Measurements from ENCODE around the gene SLC5A7. TPM values are rescaled to one million over a fixed set of nuclear protein-coding genes. Genes with fewer than 3 reads are reported as not detected.
A peak's percentile ranks its signal among the peaks of the same experiment; 100 is the strongest.

Gene SLC5A7
- not detected in 2 replicates for total RNA-seq (2014; rRNA removed; shearing (Covaris generic))

DNA sequence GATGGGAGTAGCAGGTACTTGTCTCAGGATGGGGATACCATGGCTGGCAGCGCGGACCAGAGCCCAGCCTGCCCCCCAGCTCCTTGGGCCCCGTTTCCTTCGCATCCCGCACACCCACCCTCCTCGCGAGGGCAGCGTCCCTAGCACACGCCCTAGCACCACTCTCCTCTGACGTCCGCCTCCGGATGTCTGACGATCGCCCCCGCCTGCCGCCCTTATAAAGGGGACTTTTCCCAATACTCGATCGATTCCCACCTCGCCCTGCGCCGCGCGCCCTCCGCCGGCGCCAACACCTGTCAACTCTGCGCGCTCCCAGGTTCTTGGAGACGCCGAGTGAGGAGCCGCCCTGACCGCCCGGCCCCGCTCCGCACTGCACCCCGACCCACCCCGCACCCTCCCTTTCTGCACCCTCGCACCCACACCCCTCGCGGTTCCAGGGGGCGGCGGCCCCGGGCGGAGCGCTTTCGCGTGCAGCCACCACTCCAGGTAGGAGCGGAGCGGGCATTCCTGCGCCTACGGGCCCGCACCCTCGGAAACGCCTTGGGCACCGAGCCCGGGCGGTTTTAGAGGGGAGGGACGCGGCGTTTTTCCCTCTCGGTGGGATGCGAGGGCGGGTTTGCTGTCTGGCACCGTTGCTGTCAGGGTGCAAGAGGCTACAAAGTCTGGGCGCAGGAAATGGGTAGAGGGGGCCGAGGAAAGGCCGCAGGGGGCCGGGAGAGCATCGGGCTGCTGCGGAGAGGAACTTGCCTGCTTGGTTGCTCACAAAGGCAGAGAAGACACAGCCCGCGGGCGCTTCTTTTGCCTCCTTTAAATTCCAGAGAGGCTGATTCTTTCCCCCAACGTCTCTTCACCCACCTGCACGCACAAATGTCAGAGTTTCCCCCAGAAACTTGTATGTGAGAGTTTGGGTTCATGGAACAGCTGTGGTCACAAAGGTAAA is at the start of gene SLC5A7:
Gene SLC5A7, plus strand, starts transcription at position 247 of the 940 bp plus-strand sequence. CDS start 1,632 bp downstream, outside the sequence.
- DNase-seq (ENCODE audit: low spot score): no peak

DNA sequence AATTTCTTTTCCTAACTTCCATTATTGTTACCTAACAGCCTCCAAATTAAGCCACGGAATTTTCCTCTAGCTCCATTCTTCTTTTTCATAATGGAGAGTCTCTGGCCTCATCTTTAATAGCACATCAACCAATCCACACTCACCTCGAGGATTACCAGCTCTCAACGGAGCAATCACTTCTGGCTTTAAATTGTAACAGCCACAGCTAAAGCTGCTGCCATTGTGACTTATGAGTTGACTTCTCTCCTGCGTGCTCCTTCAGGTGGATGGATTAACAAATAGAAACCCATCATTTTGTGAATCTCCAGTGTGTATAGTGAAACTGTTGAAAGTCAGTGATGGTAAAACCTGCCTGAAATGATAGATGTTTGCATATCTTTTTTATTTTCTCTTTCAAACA is 24.9 kb upstream of the SLC5A7 start:
- DNase-seq (ENCODE audit: low spot score): no peak

DNA sequence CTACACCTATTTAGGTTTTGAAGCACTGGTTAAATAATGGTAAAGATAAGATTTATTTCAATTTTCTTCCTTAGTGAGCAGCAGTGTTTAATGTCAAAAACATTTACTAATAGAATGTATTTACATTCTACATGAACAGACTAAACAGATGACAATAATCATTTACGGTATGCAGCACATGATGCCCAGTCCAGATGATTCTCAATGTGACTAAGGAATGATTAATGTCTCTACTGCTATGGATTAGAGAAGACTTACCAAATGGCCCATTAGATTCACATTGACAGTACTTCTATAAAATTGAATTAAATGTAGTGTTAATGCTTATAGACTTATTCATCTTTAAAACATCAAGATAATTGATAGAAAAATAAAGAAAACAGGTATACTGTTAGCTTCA is 22.1 kb upstream of the SLC5A7 start:
- DNase-seq (ENCODE audit: low spot score): no peak

DNA sequence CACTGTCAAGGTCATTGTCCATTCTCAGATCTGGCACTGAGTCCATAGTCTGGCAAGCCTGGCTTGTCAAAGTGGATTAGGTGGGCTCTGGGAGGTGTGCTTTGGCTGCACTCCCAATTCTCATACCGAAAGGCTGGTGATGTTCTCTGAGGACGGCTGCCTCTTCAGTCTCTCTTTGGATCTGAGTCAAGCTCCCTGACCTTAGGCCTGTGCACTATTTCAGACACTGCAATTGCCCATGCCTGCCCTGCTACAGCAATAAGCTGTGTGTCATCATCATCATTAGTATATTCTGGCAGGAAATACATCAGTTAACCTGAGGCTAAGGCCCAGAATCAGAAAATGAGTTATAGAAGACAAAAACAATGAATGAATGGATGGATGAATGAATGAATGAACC is 1.6 kb upstream of the SLC5A7 start:
- DNase-seq (ENCODE audit: low spot score): no peak

DNA sequence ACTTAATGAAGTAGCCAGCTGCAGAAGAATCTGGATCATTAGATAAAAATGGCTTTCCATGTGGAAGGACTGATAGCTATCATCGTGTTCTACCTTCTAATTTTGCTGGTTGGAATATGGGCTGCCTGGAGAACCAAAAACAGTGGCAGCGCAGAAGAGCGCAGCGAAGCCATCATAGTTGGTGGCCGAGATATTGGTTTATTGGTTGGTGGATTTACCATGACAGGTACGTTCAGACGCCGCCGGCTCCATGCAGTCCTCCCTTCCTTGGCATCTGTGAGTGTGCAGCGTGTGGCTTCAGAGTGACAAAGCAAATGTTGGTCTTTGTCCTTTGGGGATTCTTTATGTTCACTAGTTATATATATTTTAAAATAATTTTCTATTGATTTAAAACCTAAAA is 1.8 kb downstream of the SLC5A7 start:
- DNase-seq (ENCODE audit: low spot score): no peak

DNA sequence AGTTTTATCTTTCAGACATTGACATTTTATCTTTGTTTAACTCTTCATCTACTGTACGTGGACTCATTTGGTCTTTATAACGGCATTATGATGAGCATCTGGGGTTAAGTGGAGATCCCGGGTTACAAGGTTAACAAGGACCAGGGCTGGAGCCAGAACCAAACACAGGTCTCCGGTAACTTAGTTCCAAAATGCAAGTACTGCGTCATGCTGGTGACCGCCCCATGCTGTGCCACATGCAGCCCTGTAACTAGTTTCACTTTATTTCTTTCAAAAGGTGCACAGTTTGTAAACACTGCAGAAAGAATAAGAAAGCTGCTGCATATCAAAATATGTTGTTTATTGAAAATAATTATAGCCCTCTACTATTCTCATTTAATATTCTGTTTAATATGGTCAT is 3.1 kb downstream of the SLC5A7 start:
- DNase-seq (ENCODE audit: low spot score): peak; percentile 11

DNA sequence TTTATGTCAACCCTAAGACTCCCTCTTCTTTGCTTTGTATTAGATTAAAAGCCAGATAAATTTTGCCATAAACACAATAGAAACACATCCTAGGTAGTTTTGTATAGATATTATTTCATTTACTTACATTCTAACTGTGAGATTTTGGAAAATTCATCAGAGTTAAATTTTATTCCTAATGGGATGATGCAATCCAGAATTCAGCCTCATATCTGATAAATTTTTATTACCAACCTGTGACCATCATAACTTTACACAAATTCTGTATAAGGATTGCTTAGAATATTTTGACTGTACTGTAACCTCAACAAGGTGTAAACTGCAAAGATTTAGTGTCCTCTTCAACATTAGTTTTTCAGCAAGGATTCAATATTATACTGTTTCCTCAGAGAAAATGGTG is 4.4 kb downstream of the SLC5A7 start:
- no peak for DNase-seq (ENCODE audit: low spot score)

DNA sequence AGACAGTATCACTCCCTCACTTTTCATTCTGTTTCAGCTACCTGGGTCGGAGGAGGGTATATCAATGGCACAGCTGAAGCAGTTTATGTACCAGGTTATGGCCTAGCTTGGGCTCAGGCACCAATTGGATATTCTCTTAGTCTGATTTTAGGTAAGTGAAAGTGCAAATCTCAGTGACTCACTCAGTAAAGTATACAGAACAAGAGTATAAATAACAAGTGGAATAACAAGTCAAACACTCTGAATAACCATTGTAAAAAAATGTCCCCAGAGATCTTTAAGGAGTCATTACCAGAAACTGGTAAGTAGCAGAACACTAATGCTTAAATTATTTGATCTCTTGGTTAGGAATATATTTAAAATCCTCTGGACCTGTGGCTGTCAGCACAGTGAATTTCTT is 5.7 kb downstream of the SLC5A7 start:
- no peak for DNase-seq (ENCODE audit: low spot score)

DNA sequence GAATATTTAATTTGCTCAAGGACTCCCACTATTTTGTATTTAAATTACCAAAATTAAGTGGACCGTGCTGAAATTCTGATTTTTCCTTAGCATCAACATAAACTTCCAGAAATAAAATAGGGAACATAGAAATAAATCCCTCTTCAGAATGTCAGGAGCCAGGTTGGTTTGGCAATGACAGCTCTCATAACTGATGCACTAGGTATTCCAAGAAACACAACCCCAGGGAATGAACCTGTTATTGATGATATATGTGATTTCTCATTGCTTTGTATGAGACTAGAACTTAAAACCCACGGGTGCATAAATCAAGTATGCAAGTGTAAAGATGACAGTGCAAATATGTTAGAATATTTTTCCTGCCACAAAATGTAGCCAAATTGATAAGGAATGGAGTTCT is 12.8 kb downstream of the SLC5A7 start:
- DNase-seq (ENCODE audit: low spot score): no peak

DNA sequence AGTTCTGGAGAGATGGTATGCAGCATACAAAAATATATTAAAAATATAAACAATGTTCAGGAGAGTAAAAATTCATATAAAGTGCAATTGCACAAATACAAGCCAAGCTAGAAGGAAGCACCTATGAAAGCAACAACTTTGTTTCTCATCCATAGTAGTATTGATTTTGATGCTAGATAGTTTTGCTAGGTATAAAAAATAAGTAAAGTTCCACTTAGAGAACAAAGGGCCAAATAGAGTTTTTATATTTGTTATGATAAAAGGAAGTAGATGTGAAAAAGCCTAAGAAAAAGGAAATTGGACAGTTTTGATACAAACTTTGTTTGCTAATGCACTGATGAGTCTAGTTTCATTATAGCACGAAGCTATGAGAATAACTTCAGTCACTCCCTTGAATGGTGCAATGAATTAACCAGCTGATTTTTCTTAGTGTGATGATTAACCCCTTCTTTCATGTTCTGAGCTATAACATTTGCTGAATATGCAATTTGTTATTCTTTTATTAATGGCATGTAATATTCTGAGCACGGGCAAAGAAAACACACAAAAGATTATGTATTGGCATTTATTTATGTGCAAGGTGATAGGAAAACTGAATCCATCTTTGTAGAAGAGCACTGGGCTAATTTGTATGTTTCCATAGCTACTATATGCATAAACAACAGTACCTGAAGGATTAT is 24.7 kb downstream of the SLC5A7 start:
- no peak for DNase-seq (ENCODE audit: low spot score)

DNA sequence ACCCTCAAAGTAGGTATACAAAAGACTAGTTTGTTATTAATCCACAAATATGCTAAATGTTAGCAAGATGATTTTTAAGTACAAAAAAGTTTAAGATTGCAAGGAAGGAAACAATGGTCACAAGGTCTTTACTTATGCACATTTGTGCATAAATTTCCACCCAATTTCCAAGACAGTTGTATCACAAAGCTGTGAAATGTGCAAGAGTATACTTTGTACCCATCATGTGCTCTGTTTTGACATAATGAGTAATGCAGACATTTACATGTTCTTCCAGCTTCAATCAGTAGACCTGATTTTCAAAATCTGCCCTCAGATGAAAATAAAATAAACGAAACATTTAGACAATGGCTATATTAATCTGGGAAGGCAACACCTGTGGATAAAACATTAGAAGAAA is 27.0 kb downstream of the SLC5A7 start:
- no peak for DNase-seq (ENCODE audit: low spot score)

DNA sequence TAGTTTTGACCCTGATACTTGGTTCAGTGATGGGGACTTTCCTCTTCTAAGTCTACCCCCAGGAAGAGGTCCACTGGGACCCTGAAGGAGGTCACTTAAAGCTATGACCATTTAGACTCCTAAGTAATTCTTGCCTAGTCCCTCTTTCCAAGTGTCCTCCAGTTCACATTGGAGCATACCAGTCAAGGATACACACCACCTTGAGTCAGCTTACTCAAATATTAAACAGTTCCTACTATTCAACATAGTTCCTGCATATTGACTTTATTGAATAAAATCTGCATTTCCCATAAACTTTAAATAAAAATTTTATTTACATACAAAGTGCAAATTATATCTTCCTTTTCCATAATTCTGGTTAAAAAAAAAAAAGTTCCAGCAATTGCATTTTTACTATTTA is 36.3 kb downstream of the SLC5A7 start:
- no peak for DNase-seq (ENCODE audit: low spot score)

DNA sequence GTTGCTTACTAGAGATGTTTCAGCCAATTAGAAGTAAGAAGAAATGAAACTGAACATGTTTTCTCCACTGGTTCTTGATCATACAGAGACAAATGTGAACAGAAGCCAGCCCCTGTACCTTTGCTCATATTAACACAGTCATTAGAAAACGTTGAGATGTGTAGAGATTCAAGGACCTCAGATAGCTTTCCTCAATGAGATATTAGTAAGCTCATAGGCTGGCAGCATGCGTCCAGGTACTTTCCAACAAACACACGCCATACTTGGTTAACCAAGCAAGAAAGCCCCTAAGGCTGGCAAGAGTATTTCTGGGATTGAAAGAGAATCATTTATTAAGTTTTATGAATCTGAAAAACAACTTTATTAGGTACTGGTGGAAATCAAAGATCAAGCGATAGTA is 37.5 kb downstream of the SLC5A7 start:
- DNase-seq (ENCODE audit: low spot score): no peak

DNA sequence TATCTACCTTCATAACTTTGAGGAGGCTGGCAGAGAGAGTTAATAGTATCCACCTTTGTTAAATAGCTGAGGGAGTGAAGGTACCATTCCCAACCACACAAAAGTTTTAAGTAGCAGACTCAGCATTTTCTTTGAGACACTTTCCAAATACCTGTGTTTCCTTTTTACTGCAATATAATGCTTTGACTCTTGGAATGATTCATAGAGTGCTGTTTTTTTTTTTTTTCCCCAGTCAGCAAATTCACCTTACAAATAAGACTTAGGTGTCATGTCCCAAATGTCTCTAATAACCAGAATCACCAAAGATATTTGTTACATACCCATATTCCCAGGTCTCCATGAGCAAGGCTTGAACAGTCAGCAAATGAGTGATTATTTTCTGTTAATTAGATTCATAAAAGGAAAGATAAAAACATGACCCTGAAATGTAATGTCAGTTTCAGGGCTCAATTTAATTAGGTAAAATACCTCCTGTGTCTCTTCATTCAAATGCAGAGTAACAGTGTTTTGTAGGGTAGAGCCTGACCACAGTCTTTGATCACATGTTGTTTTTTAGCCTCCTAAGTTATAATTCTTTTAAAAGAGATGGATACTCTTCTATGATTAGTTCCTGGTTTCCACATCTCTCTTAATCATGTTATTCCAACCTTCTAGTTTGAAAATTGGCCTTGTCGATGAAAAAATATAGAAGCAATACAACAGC is 39.9 kb downstream of the SLC5A7 start:
- no peak for DNase-seq (ENCODE audit: low spot score)

DNA sequence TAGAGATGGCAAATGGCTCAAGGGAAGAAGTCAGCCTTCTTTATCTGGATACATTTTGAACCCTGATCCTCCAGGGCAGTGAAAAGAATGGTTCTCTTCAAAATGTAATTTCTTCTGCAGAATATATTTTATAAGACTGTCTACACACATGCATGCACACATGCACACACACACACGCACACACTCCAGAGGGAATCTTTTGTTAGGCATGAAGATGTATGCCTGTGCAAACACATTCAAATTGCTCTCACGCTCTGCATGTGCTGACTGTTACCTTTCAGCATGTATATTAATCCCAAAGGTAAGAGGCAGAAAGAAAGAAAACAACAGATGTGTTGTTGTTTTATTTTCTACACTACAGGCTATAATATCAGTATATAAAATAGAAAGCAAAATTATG is 43.2 kb downstream of the SLC5A7 start:
- no peak for DNase-seq (ENCODE audit: low spot score)

DNA sequence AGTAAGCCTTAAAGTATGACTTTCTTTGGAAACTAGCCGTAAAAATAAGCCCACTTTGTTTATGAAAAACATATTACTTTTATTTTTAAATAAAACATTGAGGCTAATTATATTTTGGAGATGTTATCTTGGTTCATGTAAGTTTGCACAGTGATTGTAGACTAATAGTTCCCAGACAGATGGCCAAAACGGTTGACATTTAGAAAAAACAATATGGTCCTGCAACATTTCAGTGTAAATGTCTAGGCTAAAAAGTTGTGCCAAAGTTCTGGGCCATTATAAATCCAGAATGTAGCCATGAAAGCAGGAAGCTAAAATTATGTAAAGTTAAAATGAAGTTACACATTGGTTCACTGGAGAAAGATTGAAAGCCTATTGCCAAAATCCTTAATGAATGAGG is 43.6 kb downstream of the SLC5A7 start:
- DNase-seq (ENCODE audit: low spot score): no peak

DNA sequence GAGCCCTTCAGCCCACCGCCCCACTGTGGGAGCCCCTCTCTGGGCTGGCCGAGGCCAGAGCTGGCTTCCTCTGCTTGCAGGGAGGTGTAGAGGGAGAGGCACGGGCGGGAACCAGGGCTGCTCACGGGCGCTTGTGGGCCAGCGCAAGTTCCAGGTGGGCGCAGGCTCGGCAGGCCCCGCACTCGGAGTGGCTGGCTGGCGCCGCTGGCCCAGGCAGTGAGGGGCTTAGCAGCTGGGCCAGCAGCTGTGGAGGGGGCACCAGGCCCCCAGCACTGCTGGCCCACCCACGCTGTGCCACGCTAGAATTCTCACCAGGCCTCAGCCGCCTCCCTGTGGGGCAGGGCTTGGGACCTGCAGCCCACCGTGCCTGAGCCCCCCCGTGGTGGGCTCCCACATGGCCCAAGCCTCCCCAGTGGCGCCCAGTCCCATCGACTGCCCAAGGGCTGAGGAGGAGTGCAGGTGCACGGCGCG is 45.2 kb downstream of the SLC5A7 start:
- DNase-seq (ENCODE audit: low spot score): no peak

DNA sequence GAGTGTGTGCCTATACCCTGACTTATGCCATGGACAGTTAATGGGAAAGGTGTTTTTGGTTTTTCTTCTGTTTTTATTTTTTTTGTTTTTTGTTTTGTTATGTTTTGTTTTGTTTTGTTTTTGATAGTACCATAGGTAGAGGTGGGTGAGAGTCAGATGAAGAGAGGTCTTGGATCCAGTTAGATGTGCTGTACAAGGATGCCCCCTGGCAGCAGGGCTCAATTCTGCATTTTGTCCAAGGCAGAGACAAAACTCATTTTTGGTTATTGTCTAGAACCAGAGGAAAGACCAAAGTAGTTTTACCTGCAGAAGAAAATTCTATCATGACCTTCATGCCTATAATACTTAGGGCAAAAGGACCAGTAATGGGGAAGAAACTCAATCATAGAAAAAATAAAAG is 48.5 kb downstream of the SLC5A7 start:
- no peak for DNase-seq (ENCODE audit: low spot score)

DNA sequence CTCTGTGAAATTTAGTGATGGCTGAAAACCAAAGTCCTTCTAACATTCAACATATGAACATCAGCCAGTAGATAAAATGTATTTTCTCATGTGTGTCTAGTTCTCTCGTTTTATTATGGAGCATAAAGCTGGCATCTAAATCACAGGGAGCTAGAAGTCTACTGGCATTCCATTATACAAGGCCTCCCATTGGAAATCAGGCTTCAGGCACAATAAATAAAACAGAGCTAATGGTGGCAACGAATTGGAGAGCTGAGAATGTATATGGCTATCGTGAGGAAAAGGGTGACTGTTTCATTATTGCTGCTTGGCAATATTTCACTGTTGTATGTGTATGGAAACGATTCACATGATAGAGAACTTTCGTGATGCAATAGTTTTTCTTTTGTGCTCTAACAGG is 62.4 kb downstream of the SLC5A7 start:
- no peak for DNase-seq (ENCODE audit: low spot score)

DNA sequence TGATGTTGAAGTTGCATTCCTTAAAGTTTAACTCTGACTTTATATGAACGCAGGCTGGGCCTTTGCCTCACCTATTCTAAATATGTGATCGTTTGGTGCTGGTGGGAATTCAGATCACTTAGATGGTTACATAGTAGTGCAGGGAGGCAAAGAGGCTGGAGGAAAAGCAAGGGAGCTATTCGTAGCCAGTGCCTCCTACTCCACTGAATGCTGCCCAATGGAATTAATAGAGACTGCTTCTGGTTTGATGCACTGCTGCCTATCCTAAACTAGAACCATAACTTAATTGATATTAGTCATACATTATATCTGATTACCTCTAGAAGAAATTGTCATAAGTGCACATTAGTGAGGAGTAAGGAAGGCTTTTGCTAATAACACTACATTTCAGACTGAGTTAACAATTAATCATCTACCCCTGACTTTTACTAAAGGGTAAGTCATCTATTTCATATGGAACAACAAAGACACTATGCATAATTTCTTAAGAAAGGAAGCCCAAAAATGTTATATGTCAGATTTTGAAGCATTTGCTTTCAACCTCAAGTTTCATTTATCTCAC is 72.3 kb downstream of the SLC5A7 start:
- no peak for DNase-seq (ENCODE audit: low spot score)

DNA sequence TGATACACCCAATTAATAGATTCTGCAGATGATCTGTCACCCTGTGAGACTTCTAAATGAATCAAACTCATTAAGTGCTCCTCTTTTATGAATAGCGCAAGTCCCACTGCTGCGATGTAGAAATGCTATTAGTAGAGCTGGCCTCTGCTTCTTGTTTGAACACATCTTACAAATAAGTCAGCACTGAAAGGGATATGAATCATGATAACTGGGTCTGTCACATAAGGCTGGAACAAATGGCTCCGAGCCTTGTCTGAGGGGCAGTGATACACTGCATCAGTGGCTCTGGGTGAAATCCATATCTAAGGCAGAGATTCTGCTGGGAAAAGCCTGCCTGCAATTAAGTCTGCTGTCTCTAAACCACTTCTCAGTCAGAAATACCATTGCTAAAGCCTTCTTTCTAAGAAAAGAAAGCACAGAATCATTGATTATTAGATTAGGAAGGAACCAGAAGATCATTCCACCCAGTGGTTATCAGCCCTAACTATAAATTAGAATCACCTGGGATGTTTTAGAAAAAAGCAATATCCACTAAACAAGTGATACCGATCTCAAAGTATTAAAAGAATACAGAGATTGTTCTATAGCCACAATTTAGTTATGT is 75.2 kb downstream of the SLC5A7 start:
- DNase-seq (ENCODE audit: low spot score): no peak
